Measurements from ENCODE around the gene IMPG1.

Gene IMPG1

DNA sequence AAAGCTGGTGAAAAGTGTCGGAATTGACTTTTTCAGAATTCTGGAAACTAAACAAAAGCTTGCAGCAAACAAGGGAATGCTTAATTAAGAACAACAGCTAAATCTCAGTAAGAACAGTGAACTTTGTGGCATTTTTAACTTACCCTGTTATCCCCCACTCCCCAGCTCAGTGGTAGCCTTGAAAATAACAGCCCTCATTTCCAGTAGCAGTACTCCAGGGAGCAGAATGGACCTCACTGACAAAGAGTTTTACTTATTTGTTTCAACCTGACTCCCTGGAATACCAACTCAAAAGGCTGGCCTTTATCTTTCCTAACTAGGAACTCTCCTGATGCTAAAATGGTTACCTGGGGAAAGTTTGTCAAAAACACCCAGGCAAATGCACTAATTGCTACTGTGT lies 108.9 kb downstream of the IMPG1 start:
- Histone ChIP-seq H3K4me1 (ENCODE audit: low read depth, poor library complexity, severe bottlenecking) (no peaks in the 10 kb centered on the region), H3K4me3 (IDR thresholded peaks at IDR 0.05; ENCODE audit: insufficient read depth, low read depth, low read length) (no peak overlapping the region), H2AFZ (ENCODE audit: low read depth) (no peak overlapping the region), H3K27ac (no peak overlapping the region), H4K20me1 (ENCODE audit: insufficient read depth) (no peaks in the 10 kb centered on the region), H3K79me2 (ENCODE audit: insufficient read depth, low read depth) (no peaks in the 10 kb centered on the region), H3K4me2 (no peak overlapping the region), H3K36me3 (ENCODE audit: insufficient read depth) (no peaks in the 10 kb centered on the region), H3K27me3 (ENCODE audit: insufficient read depth, low read depth) (no peaks in the 10 kb centered on the region), H3K9ac (no peak overlapping the region)
- TF ChIP-seq, protein P1, sequence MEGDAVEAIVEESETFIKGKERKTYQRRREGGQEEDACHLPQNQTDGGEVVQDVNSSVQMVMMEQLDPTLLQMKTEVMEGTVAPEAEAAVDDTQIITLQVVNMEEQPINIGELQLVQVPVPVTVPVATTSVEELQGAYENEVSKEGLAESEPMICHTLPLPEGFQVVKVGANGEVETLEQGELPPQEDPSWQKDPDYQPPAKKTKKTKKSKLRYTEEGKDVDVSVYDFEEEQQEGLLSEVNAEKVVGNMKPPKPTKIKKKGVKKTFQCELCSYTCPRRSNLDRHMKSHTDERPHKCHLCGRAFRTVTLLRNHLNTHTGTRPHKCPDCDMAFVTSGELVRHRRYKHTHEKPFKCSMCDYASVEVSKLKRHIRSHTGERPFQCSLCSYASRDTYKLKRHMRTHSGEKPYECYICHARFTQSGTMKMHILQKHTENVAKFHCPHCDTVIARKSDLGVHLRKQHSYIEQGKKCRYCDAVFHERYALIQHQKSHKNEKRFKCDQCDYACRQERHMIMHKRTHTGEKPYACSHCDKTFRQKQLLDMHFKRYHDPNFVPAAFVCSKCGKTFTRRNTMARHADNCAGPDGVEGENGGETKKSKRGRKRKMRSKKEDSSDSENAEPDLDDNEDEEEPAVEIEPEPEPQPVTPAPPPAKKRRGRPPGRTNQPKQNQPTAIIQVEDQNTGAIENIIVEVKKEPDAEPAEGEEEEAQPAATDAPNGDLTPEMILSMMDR (conservative IDR thresholded peaks at IDR 0.05; ENCODE audit: low read depth, low read length) = no peak

DNA sequence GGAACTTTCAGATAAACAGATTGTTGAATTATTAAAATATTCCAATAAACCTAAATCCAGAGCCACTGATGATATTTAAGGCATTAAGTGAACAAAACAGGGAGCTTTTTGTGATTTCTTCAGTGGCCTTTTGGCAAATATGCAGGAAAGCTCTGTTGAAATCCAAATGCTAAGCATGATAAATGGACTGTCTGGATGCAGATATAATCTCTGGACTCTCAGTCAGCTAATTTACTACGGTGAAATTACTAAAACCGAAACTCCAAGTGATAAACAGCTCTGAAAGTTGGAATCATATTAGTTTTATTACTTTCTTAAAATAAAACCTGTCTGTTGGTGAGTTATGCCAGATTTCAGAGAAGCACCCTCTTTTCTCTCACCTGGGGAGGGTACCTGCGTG lies 120.3 kb downstream of the IMPG1 start:
- H3K27ac ChIP-seq = no peak overlapping the region
- no peaks in the 10 kb centered on the region for H3K79me2 ChIP-seq (ENCODE audit: insufficient read depth, low read depth)

DNA sequence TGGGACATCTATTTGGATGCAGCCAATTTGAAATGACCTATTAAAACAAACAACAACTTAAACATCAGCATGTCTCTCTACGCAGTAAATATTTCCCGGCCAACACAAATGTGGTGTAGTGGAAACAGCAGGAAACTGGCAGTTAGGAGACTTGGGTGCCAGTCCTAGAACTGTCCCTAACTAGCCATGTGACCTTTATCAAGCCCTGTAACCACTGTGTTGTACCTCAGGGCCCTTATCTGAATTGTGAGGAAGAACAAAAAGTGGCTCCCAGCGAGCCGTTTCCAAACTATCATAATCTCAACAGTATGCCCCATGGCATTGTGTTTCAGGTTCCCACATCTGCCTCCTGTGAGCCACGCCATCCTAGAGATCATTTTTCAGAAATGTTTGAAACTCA lies 124.5 kb downstream of the IMPG1 start:
- Histone ChIP-seq H3K27me3 (ENCODE audit: insufficient read depth, low read depth) (no peaks in the 10 kb centered on the region), H3K4me1 (ENCODE audit: low read depth, poor library complexity, severe bottlenecking) (no peaks in the 10 kb centered on the region), H2AFZ (ENCODE audit: low read depth) (no peak overlapping the region), H3K4me3 (IDR thresholded peaks at IDR 0.05; ENCODE audit: insufficient read depth, low read depth, low read length) (no peak overlapping the region), H3K79me2 (ENCODE audit: insufficient read depth, low read depth) (no peaks in the 10 kb centered on the region), H3K27ac (no peak overlapping the region), H3K4me2 (no peak overlapping the region), H4K20me1 (ENCODE audit: insufficient read depth) (no peaks in the 10 kb centered on the region), H3K9ac (no peak overlapping the region), H3K36me3 (ENCODE audit: insufficient read depth) (no peaks in the 10 kb centered on the region)
- TF ChIP-seq, protein P1 (conservative IDR thresholded peaks at IDR 0.05; ENCODE audit: low read depth, low read length) = no peak

More for the DNA sequence above, 120.3 kb downstream of the IMPG1 start:
- TF ChIP-seq, protein P1 (conservative IDR thresholded peaks at IDR 0.05; ENCODE audit: low read depth, low read length) = no peak
- H3K4me1 ChIP-seq (ENCODE audit: low read depth, poor library complexity, severe bottlenecking) = no peaks in the 10 kb centered on the region
- no peaks in the 10 kb centered on the region for H4K20me1 ChIP-seq (ENCODE audit: insufficient read depth)
- no peak overlapping the region for H3K9ac ChIP-seq
- no peaks in the 10 kb centered on the region for H3K27me3 ChIP-seq (ENCODE audit: insufficient read depth, low read depth)
- no peak overlapping the region for H3K4me2 ChIP-seq
- H3K4me3 ChIP-seq (IDR thresholded peaks at IDR 0.05; ENCODE audit: insufficient read depth, low read depth, low read length) = no peak overlapping the region
- H2AFZ ChIP-seq (ENCODE audit: low read depth) = no peak overlapping the region
- H3K36me3 ChIP-seq (ENCODE audit: insufficient read depth) = no peaks in the 10 kb centered on the region

DNA sequence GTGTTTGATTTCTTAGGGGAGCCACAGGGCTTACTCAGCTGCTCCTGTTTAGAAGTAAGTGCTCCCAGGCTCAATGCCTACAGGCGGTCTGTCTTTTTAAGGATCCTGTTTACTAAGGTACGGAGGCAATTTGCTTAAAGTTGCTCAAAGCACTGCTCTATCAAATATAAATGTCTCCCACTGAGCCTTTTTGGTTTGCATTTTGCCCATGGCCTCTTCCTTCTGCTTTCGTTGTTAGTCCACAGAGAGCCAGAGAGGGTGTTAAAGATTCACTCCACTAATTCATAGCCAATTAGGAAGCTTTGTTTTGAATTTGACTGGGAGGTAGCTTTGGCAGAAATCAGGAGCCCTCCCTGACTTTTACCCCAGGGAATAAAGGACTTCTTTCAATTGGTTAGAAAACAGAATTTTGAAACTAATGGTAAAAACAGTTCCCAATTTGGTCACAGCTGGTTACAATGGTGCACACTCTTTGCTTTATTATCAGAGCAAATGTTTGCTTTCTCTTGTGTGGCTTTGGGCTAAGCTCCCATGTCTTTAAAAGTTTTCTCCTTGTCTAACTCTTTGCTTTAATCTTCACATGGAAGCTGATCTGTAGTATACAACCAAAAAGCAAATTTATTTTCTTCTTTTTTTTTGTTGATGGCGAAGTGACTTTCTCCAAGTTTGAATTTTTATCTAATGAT lies 126.2 kb downstream of the IMPG1 start:
- no peaks in the 10 kb centered on the region for H3K36me3 ChIP-seq (ENCODE audit: insufficient read depth)
- H3K9ac ChIP-seq = no peak overlapping the region
- no peaks in the 10 kb centered on the region for H3K27me3 ChIP-seq (ENCODE audit: insufficient read depth, low read depth)
- no peak overlapping the region for H3K27ac ChIP-seq
- H3K4me1 ChIP-seq (ENCODE audit: low read depth, poor library complexity, severe bottlenecking) = no peaks in the 10 kb centered on the region
- H3K4me2 ChIP-seq = no peak overlapping the region
- H3K79me2 ChIP-seq (ENCODE audit: insufficient read depth, low read depth) = no peaks in the 10 kb centered on the region
- no peak overlapping the region for H2AFZ ChIP-seq (ENCODE audit: low read depth)
- H4K20me1 ChIP-seq (ENCODE audit: insufficient read depth) = no peaks in the 10 kb centered on the region
- H3K4me3 ChIP-seq (IDR thresholded peaks at IDR 0.05; ENCODE audit: insufficient read depth, low read depth, low read length) = no peak overlapping the region
- TF ChIP-seq, protein P1 (conservative IDR thresholded peaks at IDR 0.05; ENCODE audit: low read depth, low read length) = no peak

Measured in KMS-11 (cell line).